Gastroesophageal sphincter (tissue), 3 donors: ENCODE results near the gene GINS2.

ENCODE experiments used
- POLR2A ChIP-seq, 2 donors: fragments of 450-650 bp; IDR thresholded peaks; one replicate each; pipeline ENCODE4 v1.6.1; 2017; ENCODE audit warnings: antibody characterized with exemption in 2 of 2, mild to moderate bottlenecking in 2 of 2, moderate library complexity in 1 of 2
- POLR2AphosphoS5 ChIP-seq: sonication (generic); formaldehyde crosslinking; IDR thresholded peaks from one replicate; pipeline ENCODE4 v1.6.1; 2017; ENCODE audit warnings: antibody characterized with exemption
- TF ChIP-seq, protein P1 (sequence below), 4 experiments: fragments of 200-600 bp in 2 of 4; fragments of 450-650 bp in 2 of 4; sonication (generic) in 1 of 4; IDR thresholded peaks; one replicate each; pipeline ENCODE4 v1.5.1; 2017 to 2019; ENCODE audit warnings: antibody characterized with exemption in 4 of 4, mild to moderate bottlenecking in 2 of 4, moderate library complexity in 2 of 4

DNA sequence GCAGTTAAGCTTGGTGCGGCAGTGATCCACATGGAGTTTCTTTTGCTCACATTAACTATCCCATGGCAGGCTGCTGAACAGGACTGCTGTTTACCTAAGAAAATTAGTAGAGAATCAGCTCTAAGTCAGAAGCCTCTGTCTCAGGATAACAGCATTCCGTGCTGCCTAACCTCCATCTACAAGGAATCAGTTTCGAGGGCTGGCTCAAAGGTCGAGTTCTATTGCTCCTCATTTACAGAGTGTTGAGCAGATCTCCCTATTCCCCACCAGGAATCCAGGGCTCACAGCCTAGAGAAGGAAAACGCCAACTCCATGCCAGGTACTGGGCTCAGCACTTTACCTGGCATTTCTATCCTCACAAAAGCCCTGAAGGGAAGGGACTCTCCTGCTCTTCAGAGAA is 9.9 kb downstream of the GINS2 start:
- TF ChIP-seq, protein P1, sequence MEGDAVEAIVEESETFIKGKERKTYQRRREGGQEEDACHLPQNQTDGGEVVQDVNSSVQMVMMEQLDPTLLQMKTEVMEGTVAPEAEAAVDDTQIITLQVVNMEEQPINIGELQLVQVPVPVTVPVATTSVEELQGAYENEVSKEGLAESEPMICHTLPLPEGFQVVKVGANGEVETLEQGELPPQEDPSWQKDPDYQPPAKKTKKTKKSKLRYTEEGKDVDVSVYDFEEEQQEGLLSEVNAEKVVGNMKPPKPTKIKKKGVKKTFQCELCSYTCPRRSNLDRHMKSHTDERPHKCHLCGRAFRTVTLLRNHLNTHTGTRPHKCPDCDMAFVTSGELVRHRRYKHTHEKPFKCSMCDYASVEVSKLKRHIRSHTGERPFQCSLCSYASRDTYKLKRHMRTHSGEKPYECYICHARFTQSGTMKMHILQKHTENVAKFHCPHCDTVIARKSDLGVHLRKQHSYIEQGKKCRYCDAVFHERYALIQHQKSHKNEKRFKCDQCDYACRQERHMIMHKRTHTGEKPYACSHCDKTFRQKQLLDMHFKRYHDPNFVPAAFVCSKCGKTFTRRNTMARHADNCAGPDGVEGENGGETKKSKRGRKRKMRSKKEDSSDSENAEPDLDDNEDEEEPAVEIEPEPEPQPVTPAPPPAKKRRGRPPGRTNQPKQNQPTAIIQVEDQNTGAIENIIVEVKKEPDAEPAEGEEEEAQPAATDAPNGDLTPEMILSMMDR (IDR thresholded peaks at IDR 0.05) = no peak
- TF ChIP-seq POLR2AphosphoS5 (no peak), POLR2A (IDR thresholded peaks at IDR 0.05) (no peak)
